IPS-11a (cell line): Measurements from ENCODE around the gene MON1A.
"Not testable (repeated sequence)": the region's sequence is repeated elsewhere in the genome, so short reads cannot be mapped to it uniquely, and the experiment has no call there.

Experiments
- H3K4me3 ChIP-seq: one replicate; pipeline ENCODE4 v1.5.1; 2013; ENCODE audit warnings: low read depth, low read length, control low read depth

Gene MON1A

DNA sequence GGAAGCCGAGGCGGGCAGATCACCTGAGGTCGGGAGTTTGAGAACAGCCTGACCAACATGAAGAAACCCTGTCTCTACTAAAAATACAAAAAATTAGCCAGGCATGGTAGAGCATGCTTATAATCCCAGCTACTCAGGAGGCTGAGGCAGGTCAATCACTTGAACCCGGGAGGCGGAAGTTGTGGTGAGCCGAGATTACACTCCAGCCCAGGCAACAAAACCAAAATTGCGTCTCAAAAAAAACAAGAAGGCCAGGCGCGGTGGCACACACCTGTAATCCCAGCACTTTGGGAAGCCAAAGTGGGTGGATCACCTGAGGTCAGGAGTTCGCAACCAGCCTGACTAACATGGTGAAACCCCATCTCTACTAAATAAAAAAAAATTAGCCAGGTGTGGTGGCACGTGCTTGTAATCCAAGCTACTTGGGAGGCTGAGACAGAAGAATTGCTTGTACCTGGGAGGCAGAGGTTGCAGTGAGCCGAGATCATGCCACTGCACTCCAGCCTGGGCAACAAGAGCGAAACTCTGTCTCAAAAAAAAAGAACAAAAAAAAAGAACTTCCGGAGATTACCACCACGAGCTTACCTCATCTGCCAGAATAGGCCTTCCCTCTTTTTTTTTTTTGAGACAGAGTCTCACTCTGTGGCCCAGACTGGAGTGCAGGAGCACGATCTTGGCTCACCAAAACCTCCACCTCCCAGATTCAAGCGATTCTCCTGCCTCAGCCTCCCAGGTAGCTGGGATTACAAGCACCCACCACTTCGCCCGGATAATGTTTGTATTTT lies 11.6 kb downstream of the MON1A start:
- H3K4me3 ChIP-seq: not testable (repeated sequence)

DNA sequence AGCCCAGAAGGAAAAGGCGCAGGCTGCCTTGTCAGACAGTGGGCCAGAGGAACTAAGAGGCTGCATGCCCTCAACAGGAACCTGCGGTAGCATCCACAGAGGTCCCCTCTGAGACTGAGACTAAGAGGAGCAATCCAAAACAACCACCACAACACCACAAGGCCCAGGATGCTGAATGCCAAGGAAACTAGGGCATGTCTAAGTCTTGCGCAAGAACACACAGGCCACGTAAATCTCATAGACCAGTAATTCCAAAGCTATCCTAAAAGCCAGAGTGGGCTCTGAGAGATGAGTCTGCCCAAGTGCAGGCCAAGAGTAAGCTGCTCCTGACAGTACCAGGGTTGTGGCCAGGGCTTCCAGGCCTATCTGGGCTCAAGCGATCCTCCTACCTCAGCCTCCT lies 12.9 kb downstream of the MON1A start:
- no peak overlapping the region for H3K4me3 ChIP-seq

DNA sequence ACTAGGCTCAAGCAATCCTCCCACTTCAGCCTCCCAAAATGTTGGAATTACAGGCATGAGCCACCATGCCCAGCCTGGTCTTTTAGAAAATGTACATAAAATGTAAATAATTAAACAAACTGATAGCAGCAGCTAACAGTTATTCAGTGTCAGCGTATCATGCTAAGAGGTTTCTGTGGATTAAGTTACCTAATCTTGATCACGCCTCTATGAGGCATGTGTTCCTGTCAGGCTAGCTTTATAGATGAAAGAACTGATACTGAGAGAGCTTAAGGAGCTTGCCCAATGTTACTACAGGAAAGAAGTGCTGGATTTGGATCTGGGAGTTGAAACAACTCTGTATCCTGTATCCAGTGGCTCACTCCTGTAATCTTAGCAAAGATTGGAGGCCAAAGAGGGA lies 14.7 kb downstream of the MON1A start:
- no peak overlapping the region for H3K4me3 ChIP-seq

DNA sequence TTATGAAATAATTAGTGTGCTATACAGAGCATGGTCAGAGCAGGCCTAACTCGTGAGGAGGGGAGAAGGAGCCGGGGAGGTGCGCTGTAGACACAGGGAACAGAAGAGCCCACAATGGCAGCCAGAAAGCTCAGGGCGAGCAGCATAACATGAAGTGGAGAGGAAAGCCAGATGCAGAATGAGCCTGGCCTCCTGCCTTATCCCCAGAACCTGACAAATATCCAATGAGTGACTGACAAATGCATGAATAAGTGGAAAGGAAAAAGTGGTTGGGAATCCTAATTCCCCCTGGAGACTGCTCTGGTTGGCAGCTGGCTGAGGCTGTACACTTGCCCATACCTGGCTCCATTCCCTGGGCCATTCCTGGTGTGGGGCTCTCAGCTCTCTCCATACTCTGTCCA lies 16.7 kb downstream of the MON1A start:
- no peak overlapping the region for H3K4me3 ChIP-seq

DNA sequence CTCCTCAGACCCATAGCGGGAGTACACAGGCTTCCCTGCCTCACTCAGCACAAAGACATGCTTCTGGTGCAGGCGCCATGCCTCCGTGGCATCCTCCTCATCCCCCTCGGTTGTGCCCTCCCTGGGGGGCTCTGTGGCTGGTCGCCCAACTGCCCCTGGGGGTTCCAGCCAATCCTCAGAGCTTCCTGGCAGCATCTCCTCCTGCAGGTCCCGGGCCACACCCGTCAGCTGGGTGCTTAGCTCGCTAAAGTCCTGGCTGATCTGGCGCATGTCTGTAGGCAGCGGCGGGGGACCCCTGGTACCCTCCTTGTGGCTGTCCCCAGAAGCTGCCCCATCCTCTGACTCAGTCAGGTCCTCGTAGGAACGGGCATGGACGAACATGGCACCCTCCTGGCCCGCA lies 18.0 kb downstream of the MON1A start:
- no peak overlapping the region for H3K4me3 ChIP-seq

DNA sequence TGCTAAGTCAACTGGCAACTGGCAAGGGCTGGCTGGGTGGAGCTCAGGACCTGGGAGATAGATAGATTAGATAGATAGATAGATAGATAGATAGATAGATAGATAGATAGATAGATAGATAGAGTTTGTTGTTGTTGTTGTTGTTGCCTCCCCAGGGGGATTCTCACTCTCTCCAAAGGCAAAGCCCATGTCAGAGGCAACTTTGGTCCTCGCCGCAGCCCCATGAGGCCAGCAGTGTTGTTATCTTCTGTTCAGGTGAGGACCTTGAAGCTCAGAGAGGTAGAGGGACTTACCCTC lies 18.5 kb downstream of the MON1A start:
- no peak overlapping the region for H3K4me3 ChIP-seq

DNA sequence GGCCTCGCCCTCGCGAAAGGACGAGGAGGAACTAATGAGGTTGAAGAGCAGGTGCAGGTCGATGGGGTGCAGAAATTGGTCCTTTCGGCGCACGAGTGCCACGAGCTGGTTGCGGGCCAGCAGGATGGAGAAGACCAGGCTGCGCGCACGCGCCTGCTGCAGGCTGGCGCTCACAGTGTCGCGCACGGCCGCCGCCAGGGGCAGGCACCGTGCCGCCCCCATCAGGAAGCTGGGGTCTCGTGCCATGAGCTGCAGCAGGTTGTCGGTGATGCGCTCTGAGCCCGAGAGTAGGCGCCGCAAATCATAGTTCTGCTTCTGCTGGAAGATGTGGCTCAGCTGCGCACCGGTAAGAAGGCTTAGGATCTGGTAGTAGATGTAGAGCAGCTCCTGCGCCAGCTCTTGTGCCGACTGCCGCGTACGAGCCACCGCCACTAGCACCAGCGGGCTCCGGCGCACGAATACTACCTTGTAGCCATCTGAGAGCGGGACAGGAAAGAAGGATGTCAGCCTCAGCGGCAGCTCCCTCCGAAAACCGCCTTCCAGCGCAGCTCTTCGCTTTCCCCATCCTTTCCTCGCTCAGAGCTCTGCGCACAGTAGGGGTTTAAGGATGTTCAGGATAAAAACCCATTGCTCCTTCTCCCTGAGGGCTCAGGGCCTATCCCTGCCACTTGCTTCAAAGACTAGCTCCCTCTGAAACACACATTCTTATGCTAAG lies 19.0 kb downstream of the MON1A start:
- H3K4me3 ChIP-seq: peak overlapping the region; percentile 18

DNA sequence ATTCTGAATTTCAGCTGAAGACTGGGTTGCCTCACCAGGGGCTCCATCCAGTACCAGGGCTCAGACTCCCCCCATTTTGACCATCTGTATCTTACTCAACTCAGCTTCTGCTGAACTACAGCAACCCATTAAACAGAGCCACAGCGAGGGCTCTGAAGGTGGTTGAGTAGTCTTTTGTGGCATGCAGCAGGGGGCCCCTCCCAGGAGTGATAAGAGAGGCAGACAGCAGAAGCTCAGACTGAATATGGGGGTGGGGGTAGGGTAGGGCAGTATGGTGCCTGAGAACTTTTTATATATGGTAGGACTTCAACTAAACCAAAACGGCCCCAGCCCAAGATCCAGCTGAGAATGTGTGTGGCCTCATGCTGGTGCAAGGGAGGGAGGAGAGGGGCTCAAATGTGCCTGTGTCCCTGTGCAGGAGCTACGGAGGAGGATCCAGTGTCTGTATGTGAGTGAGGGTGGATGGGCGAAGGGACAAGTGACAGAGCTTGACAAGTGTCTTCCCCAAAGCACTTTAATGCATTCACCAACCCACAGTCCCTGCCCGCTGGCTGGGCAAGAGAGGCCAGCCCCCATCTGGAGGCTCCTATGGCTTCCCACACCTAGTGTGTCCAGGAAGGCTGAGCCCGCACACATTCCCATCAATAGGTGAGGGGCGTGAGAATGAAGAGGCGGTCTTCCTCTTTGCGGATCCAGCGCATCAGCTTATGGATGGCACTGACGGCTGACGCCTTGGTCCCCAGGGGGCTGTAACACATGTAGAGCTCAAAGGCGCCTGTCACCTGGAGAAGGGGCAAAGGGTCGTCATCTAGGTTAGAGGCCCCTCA lies 21.0 kb downstream of the MON1A start:
- H3K4me3 ChIP-seq: no peak overlapping the region

DNA sequence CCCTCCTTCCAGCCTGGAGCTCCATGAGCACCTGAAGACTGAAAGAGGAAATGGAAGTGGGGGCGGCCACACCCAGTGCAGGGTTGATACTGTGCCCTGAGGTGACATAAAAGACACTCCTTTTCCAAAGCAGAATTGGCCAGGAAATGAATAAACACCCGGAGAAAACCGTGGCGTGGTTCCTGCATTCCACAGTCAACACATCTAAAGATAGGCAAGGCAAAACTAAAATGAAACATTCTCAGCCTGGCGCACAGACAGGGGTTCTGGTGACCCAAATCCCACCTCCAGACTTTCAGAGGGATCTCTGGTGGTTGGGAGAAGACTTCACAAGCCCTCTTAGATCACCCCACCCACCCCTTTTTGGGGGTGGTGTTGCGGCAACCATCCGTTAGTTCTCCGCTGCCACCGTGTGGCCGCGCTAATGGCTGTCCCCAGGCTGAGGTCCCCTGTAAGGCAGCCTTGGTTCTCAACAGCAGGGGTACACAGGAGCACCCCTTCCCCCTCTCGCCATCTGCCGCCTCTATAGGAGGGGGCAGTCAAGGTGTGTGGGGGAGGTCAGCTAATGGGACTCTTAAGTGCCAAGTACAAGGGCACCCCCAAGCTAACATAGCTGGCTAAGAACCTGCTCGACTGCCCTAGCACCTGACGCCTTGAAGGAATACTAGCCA lies 23.4 kb downstream of the MON1A start:
- no peak overlapping the region for H3K4me3 ChIP-seq

DNA sequence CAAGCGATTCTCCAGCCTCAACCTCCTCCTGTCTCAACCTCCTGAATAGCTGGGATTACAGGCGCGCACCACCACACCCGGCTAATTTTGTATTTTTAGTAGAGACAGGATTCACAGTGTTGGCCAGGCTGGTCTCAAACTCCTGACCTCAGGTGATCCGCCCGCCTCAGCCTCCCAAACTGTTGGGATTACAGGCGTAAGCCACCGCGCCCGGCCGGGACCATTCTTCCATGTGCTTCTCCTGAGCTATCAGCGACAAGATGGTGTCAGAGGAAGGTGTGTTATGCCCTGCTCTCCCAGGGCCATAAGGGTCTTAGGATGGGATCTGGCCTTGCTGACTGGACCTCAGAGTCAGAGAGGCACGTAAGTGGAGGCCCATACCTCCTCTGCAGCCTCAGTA lies 25.2 kb downstream of the MON1A start:
- H3K4me3 ChIP-seq: not testable (repeated sequence)

DNA sequence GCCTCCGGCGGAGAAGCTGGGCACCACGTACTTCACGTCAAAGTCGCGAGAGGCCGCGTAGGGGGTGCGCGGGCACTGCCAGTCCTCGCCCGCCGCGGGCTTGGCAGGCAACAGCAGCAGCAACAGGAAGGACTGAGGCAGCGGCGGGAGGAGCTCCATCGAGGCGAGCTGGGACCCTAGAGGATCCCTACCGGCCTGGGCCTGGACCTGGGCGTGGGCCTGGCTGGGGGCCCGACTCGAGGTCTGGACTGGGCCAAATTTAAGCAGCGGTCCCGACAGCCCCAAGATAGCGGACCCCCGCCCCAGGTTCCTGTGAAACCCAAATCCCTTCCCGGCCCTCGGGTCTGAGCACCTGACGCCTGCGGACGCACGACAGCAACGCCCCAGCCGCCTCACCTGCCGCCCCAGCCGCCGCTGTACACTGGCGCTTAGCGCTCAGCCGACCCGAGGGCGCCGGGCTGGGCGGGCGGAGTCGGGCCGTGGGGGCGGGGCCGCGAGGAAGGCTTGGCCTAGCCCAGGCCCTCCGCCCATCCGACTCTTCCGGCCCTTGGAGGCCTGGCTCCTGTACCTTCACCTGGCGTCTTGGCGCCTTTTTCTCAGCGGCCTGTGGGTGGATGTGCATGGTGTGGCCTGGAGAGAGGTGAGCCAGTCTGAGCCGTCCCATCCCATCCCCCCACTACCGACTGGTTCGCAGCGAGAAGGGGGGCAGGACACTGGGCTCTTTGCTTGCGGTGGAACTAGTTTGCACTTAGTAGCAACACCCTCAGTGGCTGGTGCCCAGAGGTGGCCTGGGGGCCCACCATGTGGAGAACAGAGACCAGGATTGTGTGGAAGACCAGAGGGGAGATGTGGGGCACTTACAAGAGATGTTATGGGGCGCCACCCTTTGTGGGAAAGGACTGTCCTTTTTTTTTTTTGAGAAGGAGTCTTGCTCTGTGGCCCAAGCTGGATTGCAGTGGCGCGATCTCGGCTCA lies 25.9 kb downstream of the MON1A start, which contains the start of gene MST1R:
Gene MST1R (minus strand): TSS at position 423 of the 974 bp plus-strand sequence. CDS start 264 bp downstream, at position 159.
- no peak within 1 kb of the TSS for H3K4me3 ChIP-seq

DNA sequence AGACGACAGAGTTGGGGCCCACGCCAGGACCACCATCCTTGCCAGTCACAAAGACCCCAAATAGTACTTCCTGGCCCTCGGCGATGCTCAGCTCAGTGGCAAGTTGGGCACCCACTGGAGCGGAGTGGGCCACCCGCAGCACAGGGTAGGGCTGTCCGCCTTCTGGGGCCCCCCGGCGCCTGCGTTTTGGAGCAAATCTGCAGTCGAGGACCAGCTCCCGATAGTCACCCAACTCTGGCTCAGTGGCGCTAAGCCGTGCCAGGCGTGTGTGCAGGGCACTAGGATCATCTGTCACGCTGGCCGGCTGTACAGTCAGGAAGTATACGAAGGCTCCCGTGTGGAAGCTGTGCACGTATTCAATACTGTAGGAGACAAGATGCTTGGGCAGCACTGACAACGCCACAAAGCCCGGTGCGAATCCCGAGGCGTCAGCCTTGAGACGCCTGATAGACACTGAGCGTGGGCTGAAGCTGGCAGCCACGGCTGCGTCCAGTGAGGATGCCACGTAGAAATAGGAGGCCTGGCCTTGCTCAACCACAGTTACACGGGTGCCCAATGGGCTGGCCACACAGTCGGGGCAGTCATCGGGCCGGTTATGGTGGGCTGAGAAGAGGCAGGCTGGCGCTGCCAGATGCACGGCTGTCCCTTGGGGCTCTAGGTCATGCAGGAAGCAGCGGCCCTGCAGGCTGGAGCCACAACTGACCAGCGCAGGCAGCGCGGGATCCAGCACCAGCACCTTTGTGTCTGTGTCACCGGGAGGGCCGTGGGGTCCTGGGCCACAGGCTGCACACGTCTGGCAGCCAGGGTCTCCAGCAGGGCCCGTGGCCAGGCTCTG lies 26.9 kb downstream of the MON1A start:
- no peak overlapping the region for H3K4me3 ChIP-seq

DNA sequence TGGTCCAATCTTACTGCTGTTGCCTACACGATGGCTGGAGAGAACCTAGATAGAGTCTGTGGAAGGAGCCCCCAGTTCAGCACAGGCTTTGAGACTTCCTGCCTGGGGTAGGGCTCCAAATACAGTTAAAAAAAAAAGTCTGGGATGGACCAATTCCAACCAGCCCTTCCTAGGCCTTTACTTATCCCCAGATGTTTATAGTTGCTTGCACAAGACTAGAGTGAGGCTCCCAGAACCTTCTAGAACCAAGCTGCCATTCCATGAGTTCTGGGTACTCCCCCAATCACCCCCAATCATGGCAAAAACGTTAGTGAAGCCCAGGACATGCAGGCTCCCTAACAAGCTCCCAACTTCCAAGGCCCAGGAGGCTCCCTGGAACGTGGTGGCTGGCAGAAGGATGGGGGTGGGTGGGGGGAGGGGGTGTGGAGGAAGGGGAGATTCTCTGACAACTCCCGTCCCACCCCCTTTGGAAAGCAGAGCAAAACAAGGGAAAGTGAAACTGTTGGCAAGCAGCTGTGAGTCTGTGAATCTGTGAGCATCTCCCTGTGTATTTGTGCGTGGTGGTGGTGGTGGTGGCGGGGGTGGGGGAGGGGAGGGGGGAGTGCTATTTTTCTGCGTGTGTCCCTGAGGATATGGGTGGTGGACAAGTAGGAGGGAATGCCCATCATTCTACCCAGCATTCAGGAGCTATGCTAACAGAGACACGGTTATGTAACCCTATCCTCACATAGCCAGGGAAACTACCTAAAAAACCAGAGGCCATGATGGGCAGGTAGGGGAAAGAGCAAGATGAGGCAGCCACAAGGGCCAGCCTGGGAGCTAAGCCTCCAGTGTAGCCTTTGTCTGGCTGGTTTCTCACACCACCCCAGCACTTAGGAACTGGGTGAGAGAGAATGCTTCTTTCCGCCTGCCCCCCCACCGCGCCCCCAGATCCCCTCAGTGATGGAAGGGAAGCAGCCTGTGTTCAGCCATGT lies 28.0 kb downstream of the MON1A start:
- no peak overlapping the region for H3K4me3 ChIP-seq

DNA sequence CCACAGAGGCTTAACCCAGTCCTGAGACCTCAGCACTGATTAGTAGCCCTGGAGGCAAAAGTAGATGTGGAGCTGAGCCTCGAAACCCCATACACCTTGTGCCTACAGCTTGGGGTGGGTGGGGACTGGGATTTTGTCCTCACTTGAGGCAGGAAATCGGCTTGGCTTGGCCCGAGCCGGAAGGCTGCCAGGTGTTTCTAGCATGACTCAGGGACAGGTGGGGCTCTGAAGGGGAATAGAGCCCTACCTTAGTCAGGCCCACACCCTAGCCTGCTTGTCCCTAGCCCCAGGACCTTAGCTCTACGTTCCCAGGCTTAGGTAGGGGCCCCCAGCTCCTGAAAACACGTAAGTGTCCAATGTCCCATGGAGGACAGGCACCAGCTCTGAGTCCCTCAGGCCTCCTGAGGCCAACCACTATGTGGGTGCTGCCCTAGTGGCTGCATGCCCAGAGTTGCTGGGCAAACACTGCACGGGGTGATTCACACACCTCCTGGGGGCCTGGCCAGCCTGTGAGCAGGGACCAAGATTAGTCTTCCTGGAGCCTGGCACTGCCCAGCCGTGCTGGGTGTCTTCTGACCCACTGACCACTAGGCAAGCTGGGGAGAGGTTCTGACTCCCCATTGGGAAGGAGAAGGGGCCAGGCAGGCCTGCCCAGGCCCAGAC lies 29.0 kb downstream of the MON1A start:
- H3K4me3 ChIP-seq: no peak overlapping the region

DNA sequence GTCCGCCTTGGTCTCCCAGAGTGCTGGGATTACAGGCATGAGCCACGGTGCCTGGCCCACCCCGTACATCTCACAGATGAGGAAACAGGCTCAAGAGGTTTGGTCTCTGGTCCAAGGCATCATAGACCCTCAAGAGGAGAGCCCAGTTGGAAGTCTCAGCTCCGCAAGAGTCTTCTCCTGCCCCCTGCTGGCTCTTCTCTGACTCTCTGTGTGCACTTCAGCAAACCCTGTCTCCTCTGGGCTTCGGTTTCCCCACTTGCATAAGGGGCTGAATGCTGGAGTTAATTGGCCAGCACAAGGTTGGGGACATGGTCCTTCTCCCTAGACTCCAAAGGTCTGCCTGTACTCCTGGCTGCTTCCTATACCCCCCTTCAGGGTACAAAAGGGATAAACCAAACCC lies 29.8 kb downstream of the MON1A start:
- H3K4me3 ChIP-seq: no peak overlapping the region

DNA sequence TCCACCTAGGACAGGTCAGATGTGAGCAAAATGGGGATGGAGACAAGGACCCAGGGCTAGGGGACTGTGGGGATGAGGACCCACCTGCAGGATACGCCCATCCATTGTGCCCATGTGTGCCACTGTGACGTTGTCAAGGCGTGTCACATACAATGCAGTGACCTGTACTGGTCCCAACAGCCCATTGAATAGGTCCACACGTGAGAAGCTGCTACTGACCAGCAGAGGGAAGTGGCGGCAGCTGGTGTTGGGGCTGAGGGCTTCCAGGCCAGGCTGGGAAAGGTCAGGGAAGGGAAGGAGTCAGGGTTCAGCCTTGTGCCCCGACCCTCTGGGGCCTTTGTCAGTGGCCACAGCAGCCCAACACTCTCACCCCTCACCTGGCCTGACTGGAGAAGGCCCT lies 30.6 kb downstream of the MON1A start:
- H3K4me3 ChIP-seq: no peak overlapping the region

DNA sequence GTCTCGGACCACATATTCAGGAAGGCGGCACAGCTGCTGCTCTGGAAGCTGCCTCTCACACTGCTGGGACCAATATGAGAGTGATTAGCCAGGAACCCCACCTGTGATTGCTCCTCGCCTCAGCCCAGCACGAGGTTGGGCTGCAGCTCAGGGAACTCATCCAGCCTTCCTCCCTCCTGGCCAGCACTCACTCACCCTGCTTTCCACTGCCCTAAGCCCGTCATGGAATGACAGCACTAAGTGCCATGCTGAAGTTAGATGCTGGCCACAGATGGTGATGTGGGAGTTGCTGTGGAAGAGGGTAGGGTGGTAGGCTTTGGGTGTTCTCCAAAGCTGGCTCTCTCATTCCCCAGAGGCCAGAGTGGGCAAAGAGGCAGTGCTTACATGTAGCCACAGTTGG lies 33.3 kb downstream of the MON1A start:
- H3K4me3 ChIP-seq: no peak overlapping the region

DNA sequence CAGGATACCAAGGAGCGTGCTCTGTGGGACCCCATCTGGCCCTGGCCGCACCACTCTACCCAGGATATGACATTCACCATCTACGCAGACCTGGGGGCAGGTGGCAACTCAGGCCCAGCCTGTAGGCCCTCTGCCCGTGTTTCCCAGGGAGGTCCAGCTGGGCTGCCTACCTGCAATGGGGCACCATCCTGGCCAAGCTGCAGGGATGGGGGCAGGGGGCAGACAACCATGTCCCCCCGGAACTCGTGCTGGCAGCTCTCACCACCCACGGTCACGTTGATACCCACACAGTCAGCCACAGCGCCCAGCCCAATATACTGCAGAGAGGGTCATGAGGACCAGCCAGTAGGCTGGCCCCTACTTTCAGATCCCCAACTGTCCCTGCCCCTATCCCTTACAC lies 33.8 kb downstream of the MON1A start:
- no peak overlapping the region for H3K4me3 ChIP-seq
